HepG2 (cell line): ENCODE results near the gene CKLF. TPM values are rescaled to one million over a fixed set of nuclear protein-coding genes. Genes with fewer than 3 reads are reported as not detected.

Experiments used
- KDM5A ChIP-seq: fragments of 200-600 bp; sonication (generic); IDR thresholded peaks from 2 replicates; pipeline ENCODE4 v1.7.0; 2018; ENCODE audit warnings: antibody characterized with exemption, mild to moderate bottlenecking, low read length, borderline replicate concordance
- KLF16 ChIP-seq, 2 experiments: sonication (generic) in 1 of 2; formaldehyde crosslinking in 1 of 2; IDR thresholded peaks; 2 replicates each; pipeline versions ENCODE4 v1.6.1 to v1.8.0; 2016 to 2023; ENCODE audit warnings: missing genetic modification reagents in 2 of 2, missing compliant biosample characterization in 1 of 2
- NCOA1 ChIP-seq: sonication (generic); formaldehyde crosslinking; IDR thresholded peaks from 2 replicates; pipeline ENCODE4 v1.9.0; 2021; ENCODE audit warnings: missing genetic modification reagents
- NFAT5 ChIP-seq: sonication (generic); formaldehyde crosslinking; IDR thresholded peaks from 2 replicates; pipeline ENCODE4 v1.4.0; 2020; ENCODE audit warnings: missing genetic modification reagents
- ZBTB20 ChIP-seq: sonication (generic); formaldehyde crosslinking; IDR thresholded peaks from 2 replicates; pipeline ENCODE4 v1.8.1; 2023; ENCODE audit warnings: missing genetic modification reagents, low read depth, mild to moderate bottlenecking, borderline replicate concordance
- ZNF251 ChIP-seq: sonication (generic); formaldehyde crosslinking; IDR thresholded peaks from 2 replicates; pipeline ENCODE4 v1.9.0; 2021; ENCODE audit warnings: mild to moderate bottlenecking, missing genetic modification reagents
- ZNF264 ChIP-seq: sonication (generic); formaldehyde crosslinking; IDR thresholded peaks from 2 replicates; pipeline ENCODE4 v1.4.0; 2020; ENCODE audit warnings: missing genetic modification reagents
- ZNF512B ChIP-seq: sonication (generic); formaldehyde crosslinking; IDR thresholded peaks from 2 replicates; pipeline ENCODE4 v1.5.1; 2020; ENCODE audit warnings: missing genetic modification reagents, mild to moderate bottlenecking, borderline replicate concordance
- ZNF841 ChIP-seq: sonication (generic); formaldehyde crosslinking; IDR thresholded peaks from 2 replicates; pipeline ENCODE4 v1.8.1; 2023; ENCODE audit warnings: missing genetic modification reagents, borderline replicate concordance
- ZSCAN22 ChIP-seq: sonication (generic); formaldehyde crosslinking; IDR thresholded peaks from 2 replicates; pipeline ENCODE4 v1.4.0; 2020; ENCODE audit warnings: mild to moderate bottlenecking, missing genetic modification reagents
- polyA plus RNA-seq, 8 experiments: library from polyadenylated mRNA; depleted of rRNA in 3 of 8; stranded (reverse) in 7 of 8; unstranded in 1 of 8; fragments of >200 nt; fragmentation: Illumina TruSeq in 4 of 8; extraction: Trizol in 4 of 8; gene quantifications; 2 replicates each; pipeline versions ENCODE4 v1.2.1 to v1.2.3, GENCODE V29; 2011 to 2016; ENCODE audit warnings: low read depth in 4 of 8, missing spikeins in 1 of 8, mixed read lengths in 1 of 8; ENCODE audit not compliant: insufficient read depth in 1 of 8
- total RNA-seq, 5 experiments: library from RNA; depleted of rRNA; stranded (reverse); fragments of >200 nt; fragmentation: Illumina TruSeq; extraction: Trizol; gene quantifications; 2 replicates each; pipeline ENCODE4 v1.2.3, GENCODE V29; 2016; ENCODE audit warnings: low read depth in 1 of 5
- TF ChIP-seq, protein P1 (sequence below): sonication (generic); formaldehyde crosslinking; IDR thresholded peaks from 2 replicates; pipeline ENCODE4 v1.9.0; 2022; ENCODE audit warnings: missing genetic modification reagents, mild to moderate bottlenecking, borderline replicate concordance

CKLF gene
- total and polyA plus RNA-seq, 2 of the 13 experiments (the other 11 are each of a cell fraction or from before 2014, with no cell fraction given) = 120 to 167 TPM

- TF ChIP-seq ZNF512B (CRISPR knock-in tag) = peak; percentile 69; the same call in 1 of the 2 replicates
- TF ChIP-seq ZNF841 = no peak
- peak; percentile 60 for TF ChIP-seq KDM5A
- TF ChIP-seq ZNF264 (CRISPR knock-in tag) = peak; percentile 13; the same call in 1 of the 2 replicates
- peak; percentile 67; the same call in 1 of the 2 replicates for TF ChIP-seq NFAT5 (CRISPR knock-in tag)
- peak; percentile 95 for TF ChIP-seq NCOA1 (CRISPR knock-in tag)
- no peak for TF ChIP-seq ZBTB20 (CRISPR knock-in tag)
- TF ChIP-seq KLF16 (CRISPR knock-in tag; IDR thresholded peaks at IDR 0.05) = peak in 1 of 2 experiments; percentile 89; a peak in 1 of 4 replicates
- TF ChIP-seq, protein P1, sequence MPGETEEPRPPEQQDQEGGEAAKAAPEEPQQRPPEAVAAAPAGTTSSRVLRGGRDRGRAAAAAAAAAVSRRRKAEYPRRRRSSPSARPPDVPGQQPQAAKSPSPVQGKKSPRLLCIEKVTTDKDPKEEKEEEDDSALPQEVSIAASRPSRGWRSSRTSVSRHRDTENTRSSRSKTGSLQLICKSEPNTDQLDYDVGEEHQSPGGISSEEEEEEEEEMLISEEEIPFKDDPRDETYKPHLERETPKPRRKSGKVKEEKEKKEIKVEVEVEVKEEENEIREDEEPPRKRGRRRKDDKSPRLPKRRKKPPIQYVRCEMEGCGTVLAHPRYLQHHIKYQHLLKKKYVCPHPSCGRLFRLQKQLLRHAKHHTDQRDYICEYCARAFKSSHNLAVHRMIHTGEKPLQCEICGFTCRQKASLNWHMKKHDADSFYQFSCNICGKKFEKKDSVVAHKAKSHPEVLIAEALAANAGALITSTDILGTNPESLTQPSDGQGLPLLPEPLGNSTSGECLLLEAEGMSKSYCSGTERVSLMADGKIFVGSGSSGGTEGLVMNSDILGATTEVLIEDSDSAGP (CRISPR knock-in tag) = no peak
- no peak; the same call in 1 of the 2 replicates for TF ChIP-seq ZSCAN22 (CRISPR knock-in tag)
- TF ChIP-seq ZNF251 (CRISPR knock-in tag) = no peak
Measured at GRCh38 chr16:66549284-66550131, 2.9 kb upstream of the CKLF start, which contains the start of gene TK2 (continued).
